Gastroesophageal sphincter (tissue), 3 donors: ENCODE results near the gene AUTS2.

Source experiments
- EP300 ChIP-seq: sonication (generic); formaldehyde crosslinking; IDR thresholded peaks from one replicate; pipeline ENCODE4 v1.6.1; 2017; ENCODE audit warnings: antibody characterized with exemption, mild to moderate bottlenecking
- POLR2A ChIP-seq, 2 donors: fragments of 450-650 bp; IDR thresholded peaks; one replicate each; pipeline ENCODE4 v1.6.1; 2017; ENCODE audit warnings: antibody characterized with exemption in 2 of 2, mild to moderate bottlenecking in 2 of 2, moderate library complexity in 1 of 2
- POLR2AphosphoS5 ChIP-seq: sonication (generic); formaldehyde crosslinking; IDR thresholded peaks from one replicate; pipeline ENCODE4 v1.6.1; 2017; ENCODE audit warnings: antibody characterized with exemption
- TF ChIP-seq, protein P1 (sequence below), 4 experiments: fragments of 200-600 bp in 2 of 4; fragments of 450-650 bp in 2 of 4; sonication (generic) in 1 of 4; IDR thresholded peaks; one replicate each; pipeline ENCODE4 v1.5.1; 2017 to 2019; ENCODE audit warnings: antibody characterized with exemption in 4 of 4, mild to moderate bottlenecking in 2 of 4, moderate library complexity in 2 of 4

DNA sequence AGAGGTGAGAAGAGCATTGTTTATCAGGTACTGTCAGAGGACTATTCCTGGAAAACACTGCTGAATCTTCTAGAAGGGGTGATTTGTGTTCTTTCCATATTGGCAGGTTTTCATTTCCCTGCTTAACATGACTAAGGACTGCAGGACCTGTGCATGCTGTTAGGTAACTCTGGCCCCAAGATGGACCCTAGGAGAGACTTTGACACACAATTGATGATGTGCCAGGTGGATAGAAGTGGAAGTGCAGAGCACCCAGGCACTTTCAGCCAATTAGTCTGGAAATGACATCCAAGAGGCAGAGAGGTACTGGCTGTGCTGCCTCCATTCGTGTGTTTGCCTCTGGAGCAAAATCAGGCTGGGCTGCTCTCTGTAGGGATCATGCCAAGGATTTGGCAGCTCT lies 1037.4 kb downstream of the AUTS2 start:
- TF ChIP-seq, protein P1, sequence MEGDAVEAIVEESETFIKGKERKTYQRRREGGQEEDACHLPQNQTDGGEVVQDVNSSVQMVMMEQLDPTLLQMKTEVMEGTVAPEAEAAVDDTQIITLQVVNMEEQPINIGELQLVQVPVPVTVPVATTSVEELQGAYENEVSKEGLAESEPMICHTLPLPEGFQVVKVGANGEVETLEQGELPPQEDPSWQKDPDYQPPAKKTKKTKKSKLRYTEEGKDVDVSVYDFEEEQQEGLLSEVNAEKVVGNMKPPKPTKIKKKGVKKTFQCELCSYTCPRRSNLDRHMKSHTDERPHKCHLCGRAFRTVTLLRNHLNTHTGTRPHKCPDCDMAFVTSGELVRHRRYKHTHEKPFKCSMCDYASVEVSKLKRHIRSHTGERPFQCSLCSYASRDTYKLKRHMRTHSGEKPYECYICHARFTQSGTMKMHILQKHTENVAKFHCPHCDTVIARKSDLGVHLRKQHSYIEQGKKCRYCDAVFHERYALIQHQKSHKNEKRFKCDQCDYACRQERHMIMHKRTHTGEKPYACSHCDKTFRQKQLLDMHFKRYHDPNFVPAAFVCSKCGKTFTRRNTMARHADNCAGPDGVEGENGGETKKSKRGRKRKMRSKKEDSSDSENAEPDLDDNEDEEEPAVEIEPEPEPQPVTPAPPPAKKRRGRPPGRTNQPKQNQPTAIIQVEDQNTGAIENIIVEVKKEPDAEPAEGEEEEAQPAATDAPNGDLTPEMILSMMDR (IDR thresholded peaks at IDR 0.05), result no peak
- no peak for TF ChIP-seq POLR2A (IDR thresholded peaks at IDR 0.05)
- TF ChIP-seq POLR2AphosphoS5, result no peak
- no peak for TF ChIP-seq EP300
